CD4-positive, alpha-beta T cell (primary cell): Measurements from ENCODE around the gene PTPN3. TPM values are rescaled to one million over a fixed set of nuclear protein-coding genes. Genes with fewer than 3 reads are reported as not detected.

Source experiments
- ATAC-seq: fragments of 200-7000 bp; cut with Tn5 transposase; one replicate; pipeline ENCODE4 v1.10.0; 2022; ENCODE audit warnings: mild to moderate bottlenecking; ENCODE audit not compliant: poor library complexity
- CTCF ChIA-PET: fragments of 350-600 bp; sonication (Branson Sonifier 250); formaldehyde crosslinking; loops from one replicate; lab custom pipeline; 2021; ENCODE audit warnings: antibody characterized with exemption, inconsistent platforms; lab: Charles Lee
- POLR2A ChIA-PET: fragments of 350-600 bp; sonication (Branson Sonifier 250); formaldehyde crosslinking; loops from one replicate; lab custom pipeline; 2021; ENCODE audit warnings: antibody characterized with exemption, inconsistent platforms; lab: Charles Lee
- DNase-seq, 14 experiments: peaks; one replicate each; pipeline ENCODE4 v3.0.0-alpha.2; 2013 to 2020; ENCODE audit warnings: mixed read lengths in 2 of 14
- H3K27ac ChIP-seq, 2 donors: one replicate each; pipeline versions ENCODE4 v1.5.1 to v1.7.0; 2013; ENCODE audit warnings: low read length in 2 of 2, low read depth in 1 of 2, mild to moderate bottlenecking in 1 of 2
- H3K27me3 ChIP-seq, 2 experiments: 1 replicate in 1 of 2; 2 replicates in 1 of 2; pipeline versions ENCODE4 v1.6.1 to v1.7.0; 2013; ENCODE audit warnings: low read length in 2 of 2, control low read depth in 1 of 2, mild to moderate bottlenecking in 1 of 2, moderate library complexity in 1 of 2; ENCODE audit not compliant: insufficient read depth in 2 of 2, control insufficient read depth in 1 of 2
- H3K36me3 ChIP-seq: one replicate; pipeline ENCODE4 v1.6.1; 2013; ENCODE audit warnings: low read length, control low read depth; ENCODE audit not compliant: insufficient read depth
- H3K4me1 ChIP-seq: one replicate; pipeline ENCODE4 v1.6.1; 2013; ENCODE audit warnings: low read length, control low read depth; ENCODE audit not compliant: insufficient read depth
- H3K4me3 ChIP-seq: one replicate; pipeline ENCODE4 v1.5.1; 2013; ENCODE audit warnings: mild to moderate bottlenecking, low read length, moderate library complexity
- H3K9me3 ChIP-seq, 2 experiments: 1 replicate in 1 of 2; 2 replicates in 1 of 2; pipeline versions ENCODE4 v1.6.1 to v1.7.0; 2013; ENCODE audit warnings: low read length in 2 of 2, mild to moderate bottlenecking in 2 of 2, control low read depth in 1 of 2, moderate library complexity in 1 of 2; ENCODE audit not compliant: control insufficient read depth in 1 of 2, insufficient read depth in 1 of 2
- H3K27ac Mint-ChIP-seq: one replicate; pipeline ENCODE4 v1.8.0; 2020; ENCODE audit warnings: mixed read lengths
- H3K27me3 Mint-ChIP-seq: one replicate; pipeline ENCODE4 v1.8.0; 2021; ENCODE audit warnings: mixed read lengths
- H3K36me3 Mint-ChIP-seq: one replicate; pipeline ENCODE4 v1.8.0; 2021; ENCODE audit warnings: low read depth, mixed read lengths
- H3K4me1 Mint-ChIP-seq: one replicate; pipeline ENCODE4 v1.8.0; 2021; ENCODE audit warnings: low read depth, mixed read lengths
- H3K4me3 Mint-ChIP-seq: one replicate; pipeline ENCODE4 v1.8.0; 2020; ENCODE audit warnings: mild to moderate bottlenecking, mixed read lengths
- H3K9me3 Mint-ChIP-seq: one replicate; pipeline ENCODE4 v1.8.0; 2020; ENCODE audit warnings: mixed read lengths
- intact Hi-C, 2 experiments: fragments of 100-400 bp; cut with DNase I in 1 of 2; cut with micrococcal nuclease in 1 of 2; formaldehyde crosslinking; loops; one replicate each; pipeline versions ENCODE4 v1.15.1 to v1.9.0; 2023 to 2025; cut with DNase I, micrococcal nuclease
- total RNA-seq, 174 experiments: library from RNA in 2 of 174; stranded (reverse) in 2 of 174; gene quantifications; one replicate each; pipeline ENCODE4 v1.2.3 and lab custom pipeline; 2021 to 2026
- TF ChIP-seq, protein P1 (sequence below): fragments of 200-600 bp; IDR thresholded peaks from one replicate; pipeline ENCODE4 v1.8.0; 2022; ENCODE audit warnings: antibody characterized with exemption, mild to moderate bottlenecking

PTPN3 gene
- total RNA-seq, 2 experiments from 2014 or later = not detected

DNA sequence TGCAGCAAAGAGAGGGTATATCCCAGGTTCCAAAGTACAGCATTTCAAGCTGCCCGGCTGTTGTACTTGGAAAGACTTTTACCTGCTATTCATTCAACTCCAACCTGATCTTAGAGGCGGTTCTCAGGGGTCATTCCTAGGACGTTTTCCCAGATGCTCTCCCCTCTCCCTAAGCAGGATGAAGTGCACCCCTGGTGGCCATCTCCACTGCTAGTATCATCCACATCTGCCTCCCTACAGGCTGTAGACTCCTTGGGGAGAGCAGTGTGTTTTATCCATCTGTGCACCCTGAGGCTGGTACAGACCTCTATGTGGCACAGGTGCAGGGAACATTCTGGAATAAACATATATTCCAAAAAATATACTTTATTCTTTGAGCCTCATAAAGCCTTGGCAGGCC, 56.8 kb downstream of the PTPN3 start:
- no peak overlapping the region for H3K4me3 ChIP-seq
- peaks cover 16% of the 10 kb centered on the region for H3K4me1 Mint-ChIP-seq
- POLR2A ChIA-PET = no interaction called here
- H3K27me3 Mint-ChIP-seq = peaks cover 19% of the 10 kb centered on the region
- H3K27ac ChIP-seq = no peak overlapping the region
- H3K27me3 ChIP-seq = peaks cover 3 to 17% of the 10 kb centered on the region in 2 experiments
- intact Hi-C loops = loop anchor here in 1 of 2 experiments (5.0 kb wide), 1 partner anchor 776 kb away; no protein-coding TSS in a partner anchor
- no peaks in the 10 kb centered on the region for H3K9me3 ChIP-seq
- no peak for DNase-seq
- CTCF ChIA-PET = interaction anchor here (1.5 kb wide), 1 partner anchor 28 kb away, joined by 4 read pairs; no protein-coding TSS in a partner anchor
- H3K36me3 ChIP-seq = no peaks in the 10 kb centered on the region
- H3K36me3 Mint-ChIP-seq = no peaks in the 10 kb centered on the region
- no peak overlapping the region for H3K4me3 Mint-ChIP-seq
- TF ChIP-seq, protein P1, sequence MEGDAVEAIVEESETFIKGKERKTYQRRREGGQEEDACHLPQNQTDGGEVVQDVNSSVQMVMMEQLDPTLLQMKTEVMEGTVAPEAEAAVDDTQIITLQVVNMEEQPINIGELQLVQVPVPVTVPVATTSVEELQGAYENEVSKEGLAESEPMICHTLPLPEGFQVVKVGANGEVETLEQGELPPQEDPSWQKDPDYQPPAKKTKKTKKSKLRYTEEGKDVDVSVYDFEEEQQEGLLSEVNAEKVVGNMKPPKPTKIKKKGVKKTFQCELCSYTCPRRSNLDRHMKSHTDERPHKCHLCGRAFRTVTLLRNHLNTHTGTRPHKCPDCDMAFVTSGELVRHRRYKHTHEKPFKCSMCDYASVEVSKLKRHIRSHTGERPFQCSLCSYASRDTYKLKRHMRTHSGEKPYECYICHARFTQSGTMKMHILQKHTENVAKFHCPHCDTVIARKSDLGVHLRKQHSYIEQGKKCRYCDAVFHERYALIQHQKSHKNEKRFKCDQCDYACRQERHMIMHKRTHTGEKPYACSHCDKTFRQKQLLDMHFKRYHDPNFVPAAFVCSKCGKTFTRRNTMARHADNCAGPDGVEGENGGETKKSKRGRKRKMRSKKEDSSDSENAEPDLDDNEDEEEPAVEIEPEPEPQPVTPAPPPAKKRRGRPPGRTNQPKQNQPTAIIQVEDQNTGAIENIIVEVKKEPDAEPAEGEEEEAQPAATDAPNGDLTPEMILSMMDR = no peak
- no peak overlapping the region for H3K27ac Mint-ChIP-seq
- no peaks in the 10 kb centered on the region for H3K9me3 Mint-ChIP-seq
- H3K4me1 ChIP-seq = peaks cover 7% of the 10 kb centered on the region
- no peak for ATAC-seq

DNA sequence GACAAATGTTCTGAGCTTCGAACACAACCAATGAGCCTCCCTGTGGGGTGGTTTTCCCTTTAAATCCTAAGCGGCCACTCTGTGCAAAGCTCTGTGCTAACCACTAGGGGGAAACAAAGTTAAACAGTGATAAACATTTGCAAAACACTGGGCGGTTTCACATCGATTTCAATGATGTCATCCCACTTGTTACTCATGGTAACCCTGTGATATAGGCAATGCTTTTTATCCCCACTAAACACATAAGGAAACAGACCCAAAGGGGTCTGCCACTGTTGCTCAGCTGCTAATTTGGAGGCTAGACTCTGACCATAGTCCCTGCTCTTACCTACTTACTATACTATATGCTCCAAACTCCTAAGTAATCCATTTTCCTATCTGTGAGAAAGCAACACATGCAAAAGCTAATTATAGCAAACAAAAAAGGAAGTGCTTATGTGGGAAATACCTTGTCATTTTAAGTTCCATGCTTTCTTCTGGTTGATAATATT, 57.3 kb downstream of the PTPN3 start:
- H3K27me3 Mint-ChIP-seq = peaks cover 19% of the 10 kb centered on the region

DNA sequence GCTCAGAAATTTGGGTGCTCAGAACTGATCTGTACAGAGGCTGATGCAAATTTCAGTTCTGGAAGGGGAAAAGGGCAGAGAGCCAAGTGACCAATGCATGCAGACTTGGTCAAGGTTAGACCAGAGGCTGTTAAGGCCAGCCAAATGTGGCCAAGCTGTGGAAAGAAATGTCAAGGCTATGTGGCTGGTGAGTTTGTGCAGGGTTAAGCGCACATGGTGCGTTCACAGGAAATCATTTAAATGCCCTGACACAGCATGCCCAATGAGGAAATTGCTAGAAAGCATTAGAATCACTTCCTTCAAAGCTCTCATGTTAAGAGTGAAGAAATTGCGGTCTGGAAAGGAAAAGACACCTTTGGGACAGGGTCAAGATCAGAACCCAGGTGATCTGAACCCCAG, 58.0 kb downstream of the PTPN3 start:
- ChIA-PET POLR2A (no interaction called here), CTCF (interaction anchor here (1.5 kb wide), 1 partner anchor 30 kb away, joined by 4 read pairs; no protein-coding TSS in a partner anchor)
- ATAC-seq = peak; percentile 14
- peaks cover 7% of the 10 kb centered on the region for H3K4me1 ChIP-seq
- Mint-ChIP-seq H3K4me1 (peaks cover 16% of the 10 kb centered on the region), H3K36me3 (no peaks in the 10 kb centered on the region), H3K27me3 (peaks cover 25% of the 10 kb centered on the region), H3K9me3 (no peaks in the 10 kb centered on the region), H3K27ac (no peak overlapping the region), H3K4me3 (no peak overlapping the region)
- intact Hi-C loops = loop anchor here (1.0 to 5.0 kb wide), 2 partner anchors 29 to 777 kb away; no protein-coding TSS in a partner anchor
- TF ChIP-seq, protein P1 = no peak
- H3K4me3 ChIP-seq = no peak overlapping the region
- peak in 1 of 14 experiments; percentile 1 for DNase-seq
- H3K27me3 ChIP-seq = peaks cover 3 to 12% of the 10 kb centered on the region in 2 experiments
- H3K9me3 ChIP-seq = no peaks in the 10 kb centered on the region
- no peaks in the 10 kb centered on the region for H3K36me3 ChIP-seq
- no peak overlapping the region for H3K27ac ChIP-seq

More for the DNA sequence above, 57.3 kb downstream of the PTPN3 start:
- Mint-ChIP-seq H3K36me3 (no peaks in the 10 kb centered on the region), H3K4me1 (peaks cover 16% of the 10 kb centered on the region), H3K4me3 (no peak overlapping the region), H3K27ac (no peak overlapping the region), H3K9me3 (no peaks in the 10 kb centered on the region)
- intact Hi-C loops = loop anchor here (1.0 to 5.0 kb wide), 2 partner anchors 28 to 776 kb away; no protein-coding TSS in a partner anchor
- ChIA-PET POLR2A (no interaction called here), CTCF (interaction anchor here (1.5 kb wide), 1 partner anchor 29 kb away, joined by 4 read pairs; no protein-coding TSS in a partner anchor)
- ATAC-seq = peak; percentile 94
- peak in 12 of 14 experiments; percentile 2 to 60 (median 13) for DNase-seq
- H3K9me3 ChIP-seq = no peaks in the 10 kb centered on the region
- no peak overlapping the region for H3K27ac ChIP-seq
- TF ChIP-seq, protein P1 = peak; percentile 63
- H3K4me3 ChIP-seq = no peak overlapping the region
- H3K4me1 ChIP-seq = peaks cover 7% of the 10 kb centered on the region
- H3K36me3 ChIP-seq = no peaks in the 10 kb centered on the region
- peaks cover 3 to 12% of the 10 kb centered on the region in 2 experiments for H3K27me3 ChIP-seq
